ENCODE data around the gene ITCH.

Gene ITCH

GRCh38 chr20:34532756-34533155 is 169.7 kb downstream of the ITCH start:
- ChIA-PET CTCF (interaction anchor here (0.6 to 2.7 kb wide), 3 partner anchors 10 to 220 kb away, joined by 3 to 8 read pairs (median 6); no protein-coding TSS in a partner anchor), POLR2A (no interaction called here)
- Histone ChIP-seq H3K36me3 (ENCODE audit: control insufficient read depth in 2 of 2, insufficient read depth in 1 of 2, low read length in 2 of 2) (peaks cover 3 to 90% of the 10 kb centered on the region in 2 experiments; a peak in 2 of 3 replicates), H3K4me3 (ENCODE audit: low read depth, low read length) (no peak overlapping the region), H3K27ac (ENCODE audit: extremely low read depth, low read depth, low read length) (no peak overlapping the region), H3K4me1 (ENCODE audit: control insufficient read depth, insufficient read depth, low read length) (no peaks in the 10 kb centered on the region), H3K9me3 (ENCODE audit: control insufficient read depth, insufficient read depth, low read depth, low read length) (no peaks in the 10 kb centered on the region)
- TF ChIP-seq REPIN1 (tag by site-specific recombination; IDR thresholded peaks at IDR 0.05; ENCODE audit: low read depth) (no peak), ZNF580 (tag by site-specific recombination; IDR thresholded peaks at IDR 0.05) (no peak), ZNF391 (tag by site-specific recombination; IDR thresholded peaks at IDR 0.05; ENCODE audit: borderline replicate concordance, low read depth) (no peak), YY1 (tag by site-specific recombination; IDR thresholded peaks at IDR 0.05) (no peak), ZSCAN30 (tag by site-specific recombination; IDR thresholded peaks at IDR 0.05) (no peak), ZBTB8A (tag by site-specific recombination; IDR thresholded peaks at IDR 0.05) (no peak), ZNF426 (tag by site-specific recombination; IDR thresholded peaks at IDR 0.05) (no peak), BCL11B (tag by site-specific recombination; IDR thresholded peaks at IDR 0.05; ENCODE audit: low read depth) (no peak), EGR2 (tag by site-specific recombination; IDR thresholded peaks at IDR 0.05; ENCODE audit: low read depth) (no peak), ZNF211 (tag by site-specific recombination; IDR thresholded peaks at IDR 0.05; ENCODE audit: low read depth) (no peak), GFI1B (tag by site-specific recombination; IDR thresholded peaks at IDR 0.05) (no peak), ZNF37A (tag by site-specific recombination; IDR thresholded peaks at IDR 0.05) (no peak), ZNF394 (tag by site-specific recombination; IDR thresholded peaks at IDR 0.05; ENCODE audit: borderline replicate concordance) (no peak), ZBTB1 (tag by site-specific recombination; IDR thresholded peaks at IDR 0.05) (no peak), ZNF571 (tag by site-specific recombination; IDR thresholded peaks at IDR 0.05) (no peak), ZNF449 (tag by site-specific recombination; IDR thresholded peaks at IDR 0.05) (no peak), ATF2 (tag by site-specific recombination; IDR thresholded peaks at IDR 0.05; ENCODE audit: low read depth) (no peak)
- TF ChIP-seq, protein P1, sequence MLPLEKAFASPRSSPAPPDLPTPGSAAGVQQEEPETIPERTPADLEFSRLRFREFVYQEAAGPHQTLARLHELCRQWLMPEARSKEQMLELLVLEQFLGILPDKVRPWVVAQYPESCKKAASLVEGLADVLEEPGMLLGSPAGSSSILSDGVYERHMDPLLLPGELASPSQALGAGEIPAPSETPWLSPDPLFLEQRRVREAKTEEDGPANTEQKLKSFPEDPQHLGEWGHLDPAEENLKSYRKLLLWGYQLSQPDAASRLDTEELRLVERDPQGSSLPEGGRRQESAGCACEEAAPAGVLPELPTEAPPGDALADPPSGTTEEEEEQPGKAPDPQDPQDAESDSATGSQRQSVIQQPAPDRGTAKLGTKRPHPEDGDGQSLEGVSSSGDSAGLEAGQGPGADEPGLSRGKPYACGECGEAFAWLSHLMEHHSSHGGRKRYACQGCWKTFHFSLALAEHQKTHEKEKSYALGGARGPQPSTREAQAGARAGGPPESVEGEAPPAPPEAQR (tag by site-specific recombination; IDR thresholded peaks at IDR 0.05), result no peak
- TF ChIP-seq, protein P2, sequence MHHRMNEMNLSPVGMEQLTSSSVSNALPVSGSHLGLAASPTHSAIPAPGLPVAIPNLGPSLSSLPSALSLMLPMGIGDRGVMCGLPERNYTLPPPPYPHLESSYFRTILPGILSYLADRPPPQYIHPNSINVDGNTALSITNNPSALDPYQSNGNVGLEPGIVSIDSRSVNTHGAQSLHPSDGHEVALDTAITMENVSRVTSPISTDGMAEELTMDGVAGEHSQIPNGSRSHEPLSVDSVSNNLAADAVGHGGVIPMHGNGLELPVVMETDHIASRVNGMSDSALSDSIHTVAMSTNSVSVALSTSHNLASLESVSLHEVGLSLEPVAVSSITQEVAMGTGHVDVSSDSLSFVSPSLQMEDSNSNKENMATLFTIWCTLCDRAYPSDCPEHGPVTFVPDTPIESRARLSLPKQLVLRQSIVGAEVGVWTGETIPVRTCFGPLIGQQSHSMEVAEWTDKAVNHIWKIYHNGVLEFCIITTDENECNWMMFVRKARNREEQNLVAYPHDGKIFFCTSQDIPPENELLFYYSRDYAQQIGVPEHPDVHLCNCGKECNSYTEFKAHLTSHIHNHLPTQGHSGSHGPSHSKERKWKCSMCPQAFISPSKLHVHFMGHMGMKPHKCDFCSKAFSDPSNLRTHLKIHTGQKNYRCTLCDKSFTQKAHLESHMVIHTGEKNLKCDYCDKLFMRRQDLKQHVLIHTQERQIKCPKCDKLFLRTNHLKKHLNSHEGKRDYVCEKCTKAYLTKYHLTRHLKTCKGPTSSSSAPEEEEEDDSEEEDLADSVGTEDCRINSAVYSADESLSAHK (tag by site-specific recombination; IDR thresholded peaks at IDR 0.05), result no peak
